ENCODE results near the gene TRIL. TPM values are rescaled to one million over a fixed set of nuclear protein-coding genes. Genes with fewer than 3 reads are reported as not detected.

TRIL gene
- total and polyA plus RNA-seq, 2 experiments from 2014 or later: 0.08 to 0.32 TPM

- WGBS, 2 experiments (ENCODE audit: low coverage in 1 of 2, low lambda C conversion rate in 2 of 2, missing lambda C conversion rate in 2 of 2): 77 to 86% methylated on average over 7 of the region's 7 CpGs
- no peak for TF ChIP-seq EZH2 (IDR thresholded peaks at IDR 0.05; ENCODE audit: insufficient read depth, poor library complexity, severe bottlenecking)
- TF ChIP-seq EZH2phosphoT487 (IDR thresholded peaks at IDR 0.05; ENCODE audit: insufficient read depth, low read depth): no peak
Measured at GRCh38 chr7:28960071-28960840, 2.1 kb upstream of the TRIL start.

GRCh38 chr7:28958980-28959347 is 834 bp upstream of the TRIL start:
- H3K4me2 ChIP-seq (ENCODE audit: unreplicated experiment): no peak overlapping the region
- no peak for DNase-seq
- H3K9me2 ChIP-seq (ENCODE audit: insufficient read depth): no peaks in the 10 kb centered on the region
- TF ChIP-seq EZH2 (IDR thresholded peaks at IDR 0.05; ENCODE audit: insufficient read depth, poor library complexity, severe bottlenecking) (no peak), EZH2phosphoT487 (IDR thresholded peaks at IDR 0.05; ENCODE audit: insufficient read depth, low read depth) (no peak)
- in situ Hi-C loops (cut with MboI): no loop called here
- H3K36me3 ChIP-seq (ENCODE audit: low read depth): no peaks in the 10 kb centered on the region
- H3K27ac ChIP-seq: no peak overlapping the region
- WGBS, 2 experiments (ENCODE audit: low coverage in 1 of 2, low lambda C conversion rate in 2 of 2, missing lambda C conversion rate in 2 of 2): 51 to 60% methylated on average over 6 of the region's 6 CpGs
- no peaks in the 10 kb centered on the region for H4K20me1 ChIP-seq (ENCODE audit: insufficient read depth)
- H3K4me1 ChIP-seq (ENCODE audit: insufficient read depth): no peaks in the 10 kb centered on the region
- H3K79me2 ChIP-seq (ENCODE audit: insufficient read depth): no peaks in the 10 kb centered on the region
- H3F3A ChIP-seq (ENCODE audit: insufficient read depth): no peaks in the 10 kb centered on the region
- H3K9me3 ChIP-seq (ENCODE audit: low read depth): no peaks in the 10 kb centered on the region
- peaks cover 32% of the 10 kb centered on the region; the same call in 1 of the 2 replicates for H3K27me3 ChIP-seq (replicated peaks; ENCODE audit: insufficient read depth)
- H3K9ac ChIP-seq: no peak overlapping the region
- no peak overlapping the region for H2AFZ ChIP-seq
- H3K4me3 ChIP-seq: no peak overlapping the region

More at GRCh38 chr7:28960071-28960840, 2.1 kb upstream of the TRIL start:
- H3K9me2 ChIP-seq (ENCODE audit: insufficient read depth): no peaks in the 10 kb centered on the region
- H3K4me3 ChIP-seq: no peak overlapping the region
- in situ Hi-C loops (cut with MboI): no loop called here
- H2AFZ ChIP-seq: no peak overlapping the region
- no peak overlapping the region for H3K27ac ChIP-seq
- peak; percentile 13 for DNase-seq
- no peaks in the 10 kb centered on the region for H3K36me3 ChIP-seq (ENCODE audit: low read depth)
- no peaks in the 10 kb centered on the region for H3K4me1 ChIP-seq (ENCODE audit: insufficient read depth)
- H3K27me3 ChIP-seq (replicated peaks; ENCODE audit: insufficient read depth): peaks cover 24% of the 10 kb centered on the region; the same call in 1 of the 2 replicates
- H3K9me3 ChIP-seq (ENCODE audit: low read depth): no peaks in the 10 kb centered on the region
- no peak overlapping the region for H3K4me2 ChIP-seq (ENCODE audit: unreplicated experiment)
- no peaks in the 10 kb centered on the region for H4K20me1 ChIP-seq (ENCODE audit: insufficient read depth)
- H3F3A ChIP-seq (ENCODE audit: insufficient read depth): no peaks in the 10 kb centered on the region
- no peaks in the 10 kb centered on the region for H3K79me2 ChIP-seq (ENCODE audit: insufficient read depth)
- H3K9ac ChIP-seq: no peak overlapping the region

DNA sequence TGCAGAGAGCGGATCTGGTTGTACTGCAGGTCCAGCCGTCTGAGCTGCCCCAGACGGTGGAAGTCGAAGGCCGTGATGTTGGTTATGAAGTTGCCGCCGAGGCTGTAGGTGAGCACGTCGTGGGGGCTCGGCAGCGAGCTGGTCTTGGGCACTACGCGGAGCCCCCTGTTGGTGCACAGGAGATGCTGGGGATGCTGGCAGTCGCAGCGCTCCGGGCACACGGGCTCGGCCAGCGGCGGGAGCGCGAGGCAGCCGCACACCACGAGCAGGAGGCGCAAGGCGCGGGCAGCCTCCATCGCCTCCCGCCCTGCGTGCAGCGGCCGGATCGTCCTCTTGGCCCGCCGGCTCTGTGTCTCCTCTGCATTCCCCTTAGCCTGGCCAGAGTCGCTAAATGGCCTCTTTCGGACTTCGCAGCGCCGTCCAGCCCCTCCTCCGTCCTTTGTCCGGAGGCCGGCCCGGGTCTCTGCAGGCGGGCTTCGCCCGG is 337 bp downstream of the TRIL start:
- Histone ChIP-seq H3K36me3 (ENCODE audit: low read depth) (no peaks in the 10 kb centered on the region), H3K79me2 (ENCODE audit: insufficient read depth) (no peaks in the 10 kb centered on the region), H3K4me1 (ENCODE audit: insufficient read depth) (no peaks in the 10 kb centered on the region), H3F3A (ENCODE audit: insufficient read depth) (no peaks in the 10 kb centered on the region), H2AFZ (peak overlapping the region; percentile 80), H3K9me3 (ENCODE audit: low read depth) (no peaks in the 10 kb centered on the region), H3K27ac (no peak overlapping the region), H4K20me1 (ENCODE audit: insufficient read depth) (no peaks in the 10 kb centered on the region), H3K4me2 (ENCODE audit: unreplicated experiment) (peak overlapping the region; percentile 78), H3K27me3 (replicated peaks; ENCODE audit: insufficient read depth) (peaks cover 32% of the 10 kb centered on the region; the same call in 1 of the 2 replicates), H3K9me2 (ENCODE audit: insufficient read depth) (no peaks in the 10 kb centered on the region), H3K4me3 (peak overlapping the region; percentile 68), H3K9ac (no peak overlapping the region)
- DNase-seq: peak; percentile 51
- no peak for TF ChIP-seq EZH2phosphoT487 (IDR thresholded peaks at IDR 0.05; ENCODE audit: insufficient read depth, low read depth)
- TF ChIP-seq EZH2 (IDR thresholded peaks at IDR 0.05; ENCODE audit: insufficient read depth, poor library complexity, severe bottlenecking): no peak
- 3% methylated on average over 45 to 46 of the region's 47 CpGs for WGBS, 2 experiments (ENCODE audit: low coverage in 1 of 2, low lambda C conversion rate in 2 of 2, missing lambda C conversion rate in 2 of 2)
- in situ Hi-C loops (cut with MboI): no loop called here

DNA sequence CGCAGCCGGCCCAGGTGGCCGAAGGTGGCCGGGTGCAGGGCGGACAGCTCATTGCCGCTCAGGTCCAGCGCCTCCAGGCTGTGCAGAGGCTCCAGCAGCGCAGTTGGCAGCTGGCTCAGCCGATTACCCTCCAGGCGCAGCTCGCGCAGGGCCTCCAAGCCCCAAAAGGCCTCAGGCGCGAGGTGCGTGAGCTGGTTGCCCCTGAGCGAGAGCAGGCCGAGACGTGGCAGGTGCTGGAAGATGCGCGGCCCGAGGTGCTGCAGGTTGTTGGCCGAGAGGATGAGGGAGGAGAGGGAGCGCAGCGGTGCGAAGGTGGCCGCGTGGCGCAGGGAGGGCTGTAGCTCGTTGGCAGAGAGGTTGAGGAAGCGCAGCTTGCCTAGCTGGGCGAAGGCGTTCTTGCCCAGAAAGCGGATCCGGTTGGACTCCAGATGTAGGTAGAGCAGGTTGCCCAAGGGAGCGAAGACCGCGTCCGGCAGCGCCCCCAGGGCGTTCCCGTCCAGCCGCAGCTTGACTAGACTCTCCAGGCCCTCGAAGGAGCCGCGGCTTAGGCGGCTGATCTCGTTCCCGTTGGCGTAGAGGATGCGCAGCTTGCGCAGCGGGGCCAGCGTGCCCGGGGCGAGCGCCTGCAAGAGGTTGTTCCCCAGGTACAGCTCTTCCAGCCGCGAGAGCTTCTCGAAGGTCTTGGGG is 923 bp downstream of the TRIL start:
- 4 to 8% methylated on average over 53 to 55 of the region's 59 CpGs for WGBS, 2 experiments (ENCODE audit: low coverage in 1 of 2, low lambda C conversion rate in 2 of 2, missing lambda C conversion rate in 2 of 2)
- Histone ChIP-seq H3K4me1 (ENCODE audit: insufficient read depth) (no peaks in the 10 kb centered on the region), H3K9me3 (ENCODE audit: low read depth) (no peaks in the 10 kb centered on the region), H3K36me3 (ENCODE audit: low read depth) (no peaks in the 10 kb centered on the region), H3K4me2 (ENCODE audit: unreplicated experiment) (peak overlapping the region; percentile 78), H3K4me3 (peak overlapping the region; percentile 68), H3K79me2 (ENCODE audit: insufficient read depth) (no peaks in the 10 kb centered on the region), H3K9me2 (ENCODE audit: insufficient read depth) (no peaks in the 10 kb centered on the region), H2AFZ (peak overlapping the region; percentile 80), H4K20me1 (ENCODE audit: insufficient read depth) (no peaks in the 10 kb centered on the region), H3K27ac (no peak overlapping the region), H3K27me3 (replicated peaks; ENCODE audit: insufficient read depth) (peaks cover 32% of the 10 kb centered on the region; the same call in 1 of the 2 replicates), H3K9ac (no peak overlapping the region), H3F3A (ENCODE audit: insufficient read depth) (no peaks in the 10 kb centered on the region)
- in situ Hi-C loops (cut with MboI): no loop called here
- TF ChIP-seq EZH2phosphoT487 (IDR thresholded peaks at IDR 0.05; ENCODE audit: insufficient read depth, low read depth) (no peak), EZH2 (IDR thresholded peaks at IDR 0.05; ENCODE audit: insufficient read depth, poor library complexity, severe bottlenecking) (peak; percentile 78)
- peak; percentile 30 for DNase-seq

All from GM23248 (cell line).